MM.1S (cell line): ENCODE data around the gene MSLN.

Experiments
- EZH2 ChIP-seq: fragments of 300-600 bp; sonication (generic); optimal IDR thresholded peaks from 2 replicates; pipeline ENCODE3; 2017; ENCODE audit warnings: low read depth, mild to moderate bottlenecking, antibody characterized with exemption, low read length, mixed read lengths
- EZH2phosphoT487 ChIP-seq: fragments of 300-600 bp; sonication (generic); IDR thresholded peaks from 2 replicates; pipeline ENCODE4 v1.6.1; 2018; ENCODE audit warnings: antibody characterized with exemption, low read length
- TF ChIP-seq, protein P1 (sequence below): fragments of 300-600 bp; sonication (generic); IDR thresholded peaks from 2 replicates; pipeline ENCODE4 v1.5.1; 2016; ENCODE audit warnings: antibody characterized with exemption, low read length, mixed read lengths

DNA sequence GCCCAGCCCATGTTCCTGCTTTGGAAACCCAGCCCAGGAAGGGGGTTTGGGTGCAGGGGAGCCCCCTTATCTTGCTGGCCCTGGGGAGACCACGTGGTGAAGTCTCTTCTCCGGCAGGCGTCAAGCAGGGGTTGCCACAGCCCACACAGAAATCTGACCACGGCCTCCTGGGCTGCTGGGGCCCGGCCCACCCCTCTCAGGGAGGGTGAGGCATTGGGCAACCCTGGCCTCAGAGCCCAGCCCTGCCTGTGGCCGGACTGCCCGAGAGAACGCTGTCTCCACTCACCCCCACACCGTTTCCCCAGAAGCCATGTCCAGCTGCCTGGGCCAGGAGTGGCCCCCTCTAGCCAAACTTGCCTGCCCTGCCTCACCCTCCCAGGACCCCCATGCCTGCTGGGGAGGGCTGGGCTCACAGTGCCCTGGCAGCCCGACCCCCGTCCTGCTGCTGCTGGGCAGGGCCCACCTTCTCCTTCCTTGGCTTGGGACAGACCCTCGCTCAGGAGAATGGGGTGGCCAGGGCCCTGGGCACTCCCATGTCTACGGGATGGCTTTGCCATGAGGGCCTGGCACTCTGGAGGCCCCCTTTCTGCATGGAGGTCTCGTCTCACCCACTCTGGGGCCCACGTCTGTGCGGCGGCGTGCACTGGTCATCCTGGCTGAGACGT is 20.9 kb downstream of the MSLN start:
- TF ChIP-seq, protein P1, sequence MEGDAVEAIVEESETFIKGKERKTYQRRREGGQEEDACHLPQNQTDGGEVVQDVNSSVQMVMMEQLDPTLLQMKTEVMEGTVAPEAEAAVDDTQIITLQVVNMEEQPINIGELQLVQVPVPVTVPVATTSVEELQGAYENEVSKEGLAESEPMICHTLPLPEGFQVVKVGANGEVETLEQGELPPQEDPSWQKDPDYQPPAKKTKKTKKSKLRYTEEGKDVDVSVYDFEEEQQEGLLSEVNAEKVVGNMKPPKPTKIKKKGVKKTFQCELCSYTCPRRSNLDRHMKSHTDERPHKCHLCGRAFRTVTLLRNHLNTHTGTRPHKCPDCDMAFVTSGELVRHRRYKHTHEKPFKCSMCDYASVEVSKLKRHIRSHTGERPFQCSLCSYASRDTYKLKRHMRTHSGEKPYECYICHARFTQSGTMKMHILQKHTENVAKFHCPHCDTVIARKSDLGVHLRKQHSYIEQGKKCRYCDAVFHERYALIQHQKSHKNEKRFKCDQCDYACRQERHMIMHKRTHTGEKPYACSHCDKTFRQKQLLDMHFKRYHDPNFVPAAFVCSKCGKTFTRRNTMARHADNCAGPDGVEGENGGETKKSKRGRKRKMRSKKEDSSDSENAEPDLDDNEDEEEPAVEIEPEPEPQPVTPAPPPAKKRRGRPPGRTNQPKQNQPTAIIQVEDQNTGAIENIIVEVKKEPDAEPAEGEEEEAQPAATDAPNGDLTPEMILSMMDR = no peak
- TF ChIP-seq EZH2phosphoT487 (no peak), EZH2 (no peak)
